Gastroesophageal sphincter (tissue), 3 donors: ENCODE data around the gene DPYD.

Experiments
- CTCF ChIP-seq, 4 experiments: fragments of 200-600 bp in 2 of 4; fragments of 450-650 bp in 2 of 4; sonication (generic) in 1 of 4; IDR thresholded peaks; one replicate each; pipeline ENCODE4 v1.5.1; 2017 to 2019; ENCODE audit warnings: antibody characterized with exemption in 4 of 4, mild to moderate bottlenecking in 2 of 4, moderate library complexity in 2 of 4
- POLR2A ChIP-seq, 2 donors: fragments of 450-650 bp; IDR thresholded peaks; one replicate each; pipeline ENCODE4 v1.6.1; 2017; ENCODE audit warnings: antibody characterized with exemption in 2 of 2, mild to moderate bottlenecking in 2 of 2, moderate library complexity in 1 of 2

DNA sequence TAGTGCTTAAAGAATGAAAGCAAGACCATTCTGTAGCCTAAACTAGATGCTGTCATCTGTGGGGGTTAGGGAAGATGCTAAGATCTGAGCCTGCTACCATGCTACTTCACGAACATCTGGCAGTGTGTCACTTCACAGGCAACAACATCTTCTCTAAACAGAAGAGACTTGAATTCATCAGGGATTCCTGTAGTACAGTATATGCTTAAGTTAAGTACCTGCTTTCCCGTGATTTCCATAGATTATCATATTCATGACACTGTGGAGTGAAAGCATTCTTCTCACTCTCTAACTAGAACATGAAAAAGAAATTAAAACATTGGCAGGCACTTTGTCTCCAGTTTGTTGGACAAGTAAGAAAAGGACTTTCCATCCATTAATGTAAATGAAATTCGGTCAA lies 808.4 kb downstream of the DPYD start:
- TF ChIP-seq CTCF (IDR thresholded peaks at IDR 0.05): no peak
- TF ChIP-seq POLR2A (IDR thresholded peaks at IDR 0.05): no peak
